LHCN-M2 (cell line): ENCODE data around the gene THSD7A. TPM values are rescaled to one million over a fixed set of nuclear protein-coding genes. Genes with fewer than 3 reads are reported as not detected.
"Not testable (repeated sequence)": the region's sequence is repeated elsewhere in the genome, so short reads cannot be mapped to it uniquely, and the experiment has no call there.

Source experiments
- DNase-seq: peaks from one replicate; pipeline ENCODE4 v3.0.0-alpha.2; 2012; ENCODE audit warnings: low read depth
- total RNA-seq: library from RNA; depleted of rRNA; stranded (reverse); fragments of >200 nt; gene quantifications from 2 replicates; pipeline ENCODE4 v1.2.3, GENCODE V29; 2014

THSD7A gene
- total RNA-seq, 1 experiment from 2014 or later: under 0.01 TPM

- DNase-seq: not testable (repeated sequence)
These were observed 310.0 kb downstream of the THSD7A start for GRCh38 chr7:11521964-11522499.

GRCh38 chr7:11517853-11518252 is 314.1 kb downstream of the THSD7A start:
- DNase-seq: no peak

- no peak for DNase-seq
These were observed 315.7 kb downstream of the THSD7A start for GRCh38 chr7:11516328-11516727.

GRCh38 chr7:11513460-11513859 is 318.5 kb downstream of the THSD7A start:
- no peak for DNase-seq

GRCh38 chr7:11507929-11508328 is 324.1 kb downstream of the THSD7A start:
- DNase-seq: no peak

- DNase-seq: no peak
These were observed 325.6 kb downstream of the THSD7A start for GRCh38 chr7:11506417-11506816.

GRCh38 chr7:11505471-11505985 is 326.5 kb downstream of the THSD7A start:
- DNase-seq: no peak

GRCh38 chr7:11492307-11492706 is 339.7 kb downstream of the THSD7A start:
- DNase-seq: no peak

GRCh38 chr7:11491811-11492210 is 340.2 kb downstream of the THSD7A start:
- no peak for DNase-seq

GRCh38 chr7:11489280-11489679 is 342.7 kb downstream of the THSD7A start:
- no peak for DNase-seq

- no peak for DNase-seq
These were observed 345.7 kb downstream of the THSD7A start for GRCh38 chr7:11486271-11486670.

GRCh38 chr7:11485636-11486035 is 346.4 kb downstream of the THSD7A start:
- DNase-seq: no peak

GRCh38 chr7:11480143-11480542 is 351.9 kb downstream of the THSD7A start:
- no peak for DNase-seq

- DNase-seq: no peak
These were observed 353.1 kb downstream of the THSD7A start for GRCh38 chr7:11478882-11479281.

- no peak for DNase-seq
These were observed 353.6 kb downstream of the THSD7A start for GRCh38 chr7:11478426-11478825.

- DNase-seq: no peak
These were observed 357.0 kb downstream of the THSD7A start for GRCh38 chr7:11474902-11475585.

GRCh38 chr7:11473807-11474424 is 358.1 kb downstream of the THSD7A start:
- DNase-seq: no peak

GRCh38 chr7:11473220-11473619 is 358.8 kb downstream of the THSD7A start:
- DNase-seq: no peak

- DNase-seq: no peak
These were observed 359.4 kb downstream of the THSD7A start for GRCh38 chr7:11472646-11473045.

GRCh38 chr7:11471255-11471654 is 360.7 kb downstream of the THSD7A start:
- DNase-seq: no peak

- DNase-seq: no peak
These were observed 362.8 kb downstream of the THSD7A start for GRCh38 chr7:11469028-11469745.

- no peak for DNase-seq
These were observed 365.4 kb downstream of the THSD7A start for GRCh38 chr7:11466517-11467105.
